Suprapubic skin (tissue), 4 donors: ENCODE data around the gene NOSIP.

ENCODE experiments used
- CTCF ChIP-seq, 2 donors: fragments of 200-600 bp in 1 of 2; fragments of 450-650 bp in 1 of 2; sonication (generic) in 1 of 2; IDR thresholded peaks; one replicate each; pipeline ENCODE4 v1.5.1; 2016 to 2019; ENCODE audit warnings: antibody characterized with exemption in 2 of 2, mild to moderate bottlenecking in 1 of 2, moderate library complexity in 1 of 2
- EP300 ChIP-seq: sonication (generic); formaldehyde crosslinking; IDR thresholded peaks from one replicate; pipeline ENCODE4 v1.6.1; 2017; ENCODE audit warnings: antibody characterized with exemption
- POLR2A ChIP-seq, 2 donors: fragments of 450-650 bp; IDR thresholded peaks; one replicate each; pipeline ENCODE4 v1.6.1; 2017; ENCODE audit warnings: antibody characterized with exemption in 2 of 2, mild to moderate bottlenecking in 2 of 2, moderate library complexity in 2 of 2
- POLR2AphosphoS5 ChIP-seq, 3 donors: sonication (generic); formaldehyde crosslinking; IDR thresholded peaks; one replicate each; pipeline ENCODE4 v1.6.1; 2017; ENCODE audit warnings: antibody characterized with exemption in 3 of 3

- TF ChIP-seq POLR2AphosphoS5 (IDR thresholded peaks at IDR 0.05) (no peak), POLR2A (IDR thresholded peaks at IDR 0.05) (no peak), CTCF (IDR thresholded peaks at IDR 0.05) (no peak), EP300 (no peak)
Measured at GRCh38 chr19:49551531-49551930, 28.8 kb downstream of the NOSIP start.
